Esophagus muscularis mucosa (tissue), 4 donors: ENCODE data around the gene KCNK16. TPM values are rescaled to one million over a fixed set of nuclear protein-coding genes. Genes with fewer than 3 reads are reported as not detected.

Source experiments
- DNase-seq: peaks from one replicate; pipeline ENCODE4 v3.0.0-alpha.2; 2017; ENCODE audit errors: extremely low spot score
- H3K27ac ChIP-seq, 4 donors: fragments of 200-600 bp; sonication (generic); replicated peaks in 1 of 4; 1 replicate in 3 of 4; 2 replicates in 1 of 4; pipeline ENCODE4 v1.5.1; 2016 to 2019; ENCODE audit warnings: mild to moderate bottlenecking in 1 of 4
- H3K27me3 ChIP-seq, 4 donors: fragments of 200-600 bp; sonication (generic); one replicate each; pipeline versions ENCODE4 v1.5.1 to v1.6.0; 2016 to 2019
- H3K36me3 ChIP-seq, 4 donors: fragments of 200-600 bp; sonication (generic); one replicate each; pipeline ENCODE4 v1.5.1; 2016 to 2019
- H3K4me1 ChIP-seq, 4 donors: fragments of 200-600 bp; sonication (generic); one replicate each; pipeline ENCODE4 v1.5.1; 2016 to 2019
- H3K4me3 ChIP-seq, 4 donors: fragments of 200-600 bp; sonication (generic); 1 replicate in 2 of 4; 2 replicates in 2 of 4; pipeline ENCODE4 v1.5.1; 2016 to 2019; ENCODE audit warnings: mild to moderate bottlenecking in 4 of 4, moderate library complexity in 1 of 4
- H3K9me3 ChIP-seq, 4 donors: fragments of 200-600 bp; sonication (generic); 1 replicate in 3 of 4; 2 replicates in 1 of 4; pipeline ENCODE4 v1.5.1; 2016 to 2019
- EP300 ChIP-seq: sonication (generic); formaldehyde crosslinking; IDR thresholded peaks from one replicate; pipeline ENCODE4 v1.6.1; 2017; ENCODE audit warnings: antibody characterized with exemption
- POLR2A ChIP-seq: fragments of 450-650 bp; IDR thresholded peaks from one replicate; pipeline ENCODE4 v1.6.1; 2017; ENCODE audit warnings: antibody characterized with exemption, moderate library complexity, mild to moderate bottlenecking, low read depth
- POLR2AphosphoS5 ChIP-seq, 2 donors: sonication (generic); formaldehyde crosslinking; IDR thresholded peaks; one replicate each; pipeline ENCODE4 v1.6.1; 2017; ENCODE audit warnings: antibody characterized with exemption in 2 of 2
- WGBS: methylation state at CpG from one replicate; pipeline ENCODE4 v1.1.5; 2018; 5-methylcytosine and 5-hydroxymethylcytosine counted together
- intact Hi-C: fragments of 100-400 bp; cut with DNase I; formaldehyde crosslinking; loops from one replicate; pipeline ENCODE4 v1.15.1; 2023
- total RNA-seq, 4 donors: library from RNA; depleted of rRNA; stranded (reverse); fragments of >200 nt; gene quantifications; one replicate each; pipeline versions ENCODE4 v1.1.0 to v1.2.1, GENCODE V29; 2016
- TF ChIP-seq, protein P1 (sequence below), 3 experiments: fragments of 200-600 bp in 2 of 3; fragments of 450-650 bp in 1 of 3; sonication (generic) in 2 of 3; IDR thresholded peaks; one replicate each; pipeline ENCODE4 v1.5.1; 2017 to 2019; ENCODE audit warnings: antibody characterized with exemption in 3 of 3, mild to moderate bottlenecking in 2 of 3, moderate library complexity in 1 of 3

KCNK16 gene
- total RNA-seq, 4 donors from 2014 or later = not detected

DNA sequence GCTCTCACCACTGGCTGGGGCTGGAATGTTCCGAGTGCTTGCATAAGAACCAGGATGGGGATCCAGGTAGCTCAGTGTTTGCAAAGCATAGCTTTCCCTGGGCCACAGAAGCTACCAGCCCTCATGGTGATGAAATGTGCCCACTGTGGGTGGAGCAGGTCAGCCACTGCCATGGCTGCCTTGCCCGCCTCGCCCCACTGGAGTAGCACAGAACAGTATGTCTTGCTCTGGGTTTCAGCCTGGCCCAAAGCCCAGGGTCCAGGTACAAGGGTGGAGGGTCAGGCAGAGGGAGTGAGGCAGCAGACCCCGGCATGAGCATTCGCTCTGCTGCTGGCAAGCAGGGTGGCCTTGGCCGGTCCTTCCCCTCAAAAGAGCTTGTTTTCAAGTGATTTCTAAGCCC, 43.0 kb downstream of the KCNK16 start:
- peaks cover 0 to 21% (median 0%) of the 10 kb centered on the region in 4 donors for H3K27me3 ChIP-seq
- TF ChIP-seq, protein P1, sequence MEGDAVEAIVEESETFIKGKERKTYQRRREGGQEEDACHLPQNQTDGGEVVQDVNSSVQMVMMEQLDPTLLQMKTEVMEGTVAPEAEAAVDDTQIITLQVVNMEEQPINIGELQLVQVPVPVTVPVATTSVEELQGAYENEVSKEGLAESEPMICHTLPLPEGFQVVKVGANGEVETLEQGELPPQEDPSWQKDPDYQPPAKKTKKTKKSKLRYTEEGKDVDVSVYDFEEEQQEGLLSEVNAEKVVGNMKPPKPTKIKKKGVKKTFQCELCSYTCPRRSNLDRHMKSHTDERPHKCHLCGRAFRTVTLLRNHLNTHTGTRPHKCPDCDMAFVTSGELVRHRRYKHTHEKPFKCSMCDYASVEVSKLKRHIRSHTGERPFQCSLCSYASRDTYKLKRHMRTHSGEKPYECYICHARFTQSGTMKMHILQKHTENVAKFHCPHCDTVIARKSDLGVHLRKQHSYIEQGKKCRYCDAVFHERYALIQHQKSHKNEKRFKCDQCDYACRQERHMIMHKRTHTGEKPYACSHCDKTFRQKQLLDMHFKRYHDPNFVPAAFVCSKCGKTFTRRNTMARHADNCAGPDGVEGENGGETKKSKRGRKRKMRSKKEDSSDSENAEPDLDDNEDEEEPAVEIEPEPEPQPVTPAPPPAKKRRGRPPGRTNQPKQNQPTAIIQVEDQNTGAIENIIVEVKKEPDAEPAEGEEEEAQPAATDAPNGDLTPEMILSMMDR (IDR thresholded peaks at IDR 0.05) = no peak
- no peak for TF ChIP-seq EP300
- TF ChIP-seq POLR2A = no peak
- TF ChIP-seq POLR2AphosphoS5 (IDR thresholded peaks at IDR 0.05) = no peak
- no peak overlapping the region for H3K27ac ChIP-seq
- H3K36me3 ChIP-seq = no peaks in the 10 kb centered on the region
- no peak overlapping the region for H3K4me3 ChIP-seq
- H3K9me3 ChIP-seq = no peaks in the 10 kb centered on the region
- intact Hi-C loops = no loop called here
- H3K4me1 ChIP-seq = peaks cover 0 to 3% (median 0%) of the 10 kb centered on the region in 4 donors
- WGBS = 93% methylated on average over 6 of the region's 6 CpGs
- no peak for DNase-seq

DNA sequence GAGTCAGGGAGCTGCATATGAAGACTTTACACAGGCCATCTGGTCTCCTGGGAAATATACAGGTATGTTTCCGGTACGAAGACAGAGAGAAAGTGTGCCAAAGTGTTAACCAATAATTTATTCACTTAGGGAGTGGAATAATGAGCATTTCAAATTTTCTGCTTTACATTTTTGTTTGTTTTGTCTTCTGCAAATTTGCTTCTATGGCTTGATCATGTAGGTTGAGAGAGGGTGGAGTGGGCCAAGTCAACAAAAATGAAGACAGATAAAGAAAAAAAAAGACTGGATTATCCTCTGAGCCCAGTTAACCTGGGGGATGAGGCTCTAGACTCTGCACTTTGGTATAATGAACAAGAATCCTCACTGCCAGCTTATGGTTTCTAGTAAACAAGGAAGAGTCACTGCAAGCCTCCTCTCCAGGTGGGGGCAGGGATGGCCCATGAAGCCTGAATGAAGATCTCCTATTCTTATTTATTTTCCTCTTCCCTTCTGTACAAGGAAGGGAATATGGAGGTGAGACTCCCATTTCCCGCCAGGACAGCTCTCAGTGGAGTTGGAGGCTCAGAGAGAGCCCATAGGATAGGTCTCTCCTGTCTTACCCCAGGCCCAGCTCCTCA, 46.0 kb downstream of the KCNK16 start:
- TF ChIP-seq POLR2AphosphoS5 (IDR thresholded peaks at IDR 0.05) (no peak), EP300 (no peak), POLR2A (no peak)
- TF ChIP-seq, protein P1 (IDR thresholded peaks at IDR 0.05) = no peak
- Histone ChIP-seq H3K4me1 (peaks cover 0 to 3% (median 0%) of the 10 kb centered on the region in 4 donors), H3K4me3 (no peak overlapping the region), H3K27me3 (peaks cover 0 to 10% (median 0%) of the 10 kb centered on the region in 4 donors), H3K9me3 (no peaks in the 10 kb centered on the region), H3K27ac (no peak overlapping the region), H3K36me3 (no peaks in the 10 kb centered on the region)
- intact Hi-C loops = no loop called here
- 78% methylated on average over 3 of the region's 3 CpGs for WGBS
- no peak for DNase-seq

DNA sequence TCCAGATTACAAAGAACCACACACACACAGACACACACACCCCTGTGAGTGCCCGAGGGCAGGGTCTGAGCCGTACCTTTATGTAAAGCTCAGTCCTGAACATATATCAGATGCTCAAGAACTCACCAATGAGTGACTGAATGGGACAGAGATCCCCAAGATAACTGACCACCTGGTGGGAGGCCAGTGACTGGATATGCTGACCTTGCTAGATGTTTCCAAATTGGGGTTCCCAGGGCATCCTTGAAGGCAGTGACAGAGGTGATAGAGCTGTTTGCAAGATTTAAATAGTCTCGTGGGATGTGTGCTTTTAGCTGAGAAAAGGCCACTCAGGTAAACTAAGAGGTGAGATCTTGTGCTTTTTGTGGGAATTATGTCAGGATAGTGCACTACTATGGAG, 47.6 kb downstream of the KCNK16 start:
- intact Hi-C loops = no loop called here
- H3K4me1 ChIP-seq = no peaks in the 10 kb centered on the region
- H3K9me3 ChIP-seq = no peaks in the 10 kb centered on the region
- H3K27me3 ChIP-seq = peaks cover 0 to 5% (median 0%) of the 10 kb centered on the region in 4 donors
- no peaks in the 10 kb centered on the region for H3K36me3 ChIP-seq
- no peak for TF ChIP-seq POLR2AphosphoS5 (IDR thresholded peaks at IDR 0.05)
- TF ChIP-seq, protein P1 (IDR thresholded peaks at IDR 0.05) = no peak
- no peak for TF ChIP-seq POLR2A
- TF ChIP-seq EP300 = no peak
- no peak overlapping the region for H3K27ac ChIP-seq
- no peak for DNase-seq
- H3K4me3 ChIP-seq = no peak overlapping the region
- WGBS = 95% methylated on average over 3 of the region's 3 CpGs

DNA sequence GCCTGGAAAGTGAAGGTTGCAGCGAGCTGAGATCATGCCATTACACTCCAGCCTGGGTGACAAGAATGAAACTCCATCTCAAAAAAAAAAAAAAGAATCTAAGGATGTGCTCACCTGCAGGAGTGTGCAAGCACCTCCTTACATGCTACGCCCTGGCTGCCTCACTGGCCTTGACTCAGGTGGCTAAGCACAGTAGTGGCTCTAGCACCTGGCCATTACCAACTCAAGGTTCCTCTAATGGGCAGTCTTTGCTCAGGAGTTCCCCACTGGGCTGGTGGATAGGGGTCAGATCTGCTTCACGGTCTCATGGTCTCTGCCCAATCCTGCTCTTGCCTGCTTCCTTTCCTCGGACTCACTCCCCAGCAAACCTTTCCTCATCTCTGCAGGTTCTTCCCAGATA, 48.0 kb downstream of the KCNK16 start:
- TF ChIP-seq, protein P1 (IDR thresholded peaks at IDR 0.05) = no peak
- TF ChIP-seq EP300 (no peak), POLR2A (no peak), POLR2AphosphoS5 (IDR thresholded peaks at IDR 0.05) (no peak)
- Histone ChIP-seq H3K27me3 (peaks cover 0 to 2% (median 0%) of the 10 kb centered on the region in 4 donors), H3K4me1 (no peaks in the 10 kb centered on the region), H3K4me3 (no peak overlapping the region), H3K27ac (no peak overlapping the region), H3K36me3 (no peaks in the 10 kb centered on the region), H3K9me3 (no peaks in the 10 kb centered on the region)
- intact Hi-C loops = no loop called here
- no peak for DNase-seq
- 62% methylated on average over 4 of the region's 4 CpGs for WGBS

DNA sequence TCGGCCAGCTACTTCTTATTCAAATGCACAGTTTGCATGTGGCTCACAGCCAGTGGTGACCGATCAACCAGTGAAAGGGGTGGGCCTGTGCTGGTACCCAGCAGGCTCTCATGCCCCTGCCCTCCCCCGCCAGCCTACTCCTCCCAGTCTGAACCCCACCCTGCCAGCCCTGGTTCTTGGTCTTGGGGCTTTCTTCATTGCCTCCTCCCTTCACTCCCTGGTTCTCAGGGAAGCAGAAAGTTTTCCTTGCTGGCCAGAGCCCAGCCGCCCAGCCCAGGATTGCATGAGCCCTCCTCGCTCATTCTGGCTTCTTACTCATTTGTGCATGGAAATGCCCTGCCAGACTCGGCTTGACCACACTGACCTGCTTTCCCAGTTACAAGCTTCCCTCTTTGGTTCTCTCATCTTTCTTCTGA, 49.1 kb downstream of the KCNK16 start:
- H3K36me3 ChIP-seq = no peaks in the 10 kb centered on the region
- H3K27me3 ChIP-seq = no peaks in the 10 kb centered on the region
- no peak for DNase-seq
- H3K4me3 ChIP-seq = no peak overlapping the region
- no peaks in the 10 kb centered on the region for H3K9me3 ChIP-seq
- TF ChIP-seq EP300 (no peak), POLR2AphosphoS5 (IDR thresholded peaks at IDR 0.05) (no peak), POLR2A (no peak)
- TF ChIP-seq, protein P1 (IDR thresholded peaks at IDR 0.05) = no peak
- intact Hi-C loops = no loop called here
- WGBS = 72% methylated on average over 6 of the region's 6 CpGs
- no peaks in the 10 kb centered on the region for H3K4me1 ChIP-seq
- H3K27ac ChIP-seq = no peak overlapping the region
